ENCODE data around the gene RADIL.
"Not testable (repeated sequence)": the region's sequence is repeated elsewhere in the genome, so short reads cannot be mapped to it uniquely, and the experiment has no call there.

The RADIL gene

DNA sequence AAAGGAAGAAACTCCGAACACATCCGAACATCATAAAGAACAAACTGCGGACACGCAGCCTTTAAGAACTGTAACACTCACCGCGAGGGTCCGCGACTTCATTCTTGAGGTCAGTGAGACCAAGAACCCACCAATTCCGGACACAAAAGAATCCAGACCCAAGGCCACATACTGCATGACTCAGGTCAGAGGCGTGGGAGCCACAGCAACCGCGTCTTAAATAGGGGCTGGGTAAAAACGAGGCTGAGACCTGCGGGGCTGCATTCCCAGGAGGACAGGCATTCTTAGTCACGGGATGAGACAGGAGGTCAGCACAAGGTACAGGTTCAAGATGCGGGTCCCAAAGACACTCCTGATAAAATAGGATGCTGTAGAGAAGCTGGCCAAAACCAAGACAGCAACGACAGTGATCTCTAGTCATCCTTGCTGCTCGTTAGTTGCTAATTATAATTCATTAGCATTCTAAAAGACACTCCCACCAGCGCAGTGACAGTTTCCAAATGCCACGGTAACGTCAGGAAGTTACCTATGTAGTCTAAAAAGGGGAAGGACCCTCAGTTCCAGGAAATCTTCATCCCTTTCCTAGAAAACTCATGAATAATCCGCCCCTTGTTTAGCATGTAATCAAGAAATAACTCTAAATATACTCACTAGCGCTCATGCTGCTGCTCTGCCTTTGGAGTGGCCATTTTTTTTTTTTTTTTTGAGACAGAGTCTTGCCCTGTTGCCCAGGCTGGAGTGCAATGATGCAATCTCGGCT is 88.7 kb downstream of the RADIL start:
- FAIRE-seq, result no peak
- no peak for DNase-seq (ENCODE audit: insufficient read length, low spot score)

GRCh38 chr7:4794171-4794570 is 89.3 kb downstream of the RADIL start:
- not testable (repeated sequence) for DNase-seq (ENCODE audit: insufficient read length, low spot score); FAIRE-seq

GRCh38 chr7:4793385-4793993 is 90.0 kb downstream of the RADIL start:
- FAIRE-seq; DNase-seq (ENCODE audit: insufficient read length, low spot score): not testable (repeated sequence)

DNA sequence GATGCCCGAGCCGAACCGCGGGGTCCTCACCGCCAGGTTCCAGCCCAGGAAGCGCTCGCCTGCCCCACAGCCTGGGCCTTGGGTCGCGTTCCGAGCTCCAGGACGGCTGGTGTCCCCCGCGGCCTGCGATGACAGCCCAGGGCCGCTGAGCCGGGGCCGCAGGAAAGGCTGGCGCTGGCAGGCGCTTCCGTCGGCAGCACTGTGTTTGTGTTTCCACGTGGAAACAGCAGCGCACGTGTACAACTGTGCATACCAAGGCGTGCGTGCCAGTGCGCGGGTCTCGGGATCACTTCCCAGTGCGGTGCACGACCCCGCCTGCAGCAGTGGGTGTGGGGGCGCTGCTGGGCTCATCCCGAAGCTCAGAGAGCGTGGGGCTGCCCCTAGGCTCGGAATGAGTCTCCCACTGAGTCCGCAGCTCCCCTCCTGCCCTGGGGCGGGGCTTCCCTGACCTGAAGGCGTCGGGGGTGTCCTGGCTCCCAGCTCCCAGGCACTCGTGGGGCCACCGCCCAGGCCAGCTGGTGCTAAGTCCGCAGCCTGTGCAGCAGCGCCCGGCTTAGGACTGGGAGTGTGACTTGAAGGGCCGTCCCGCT is 90.9 kb downstream of the RADIL start:
- FAIRE-seq (no peak), DNase-seq (ENCODE audit: insufficient read length, low spot score) (no peak)

DNA sequence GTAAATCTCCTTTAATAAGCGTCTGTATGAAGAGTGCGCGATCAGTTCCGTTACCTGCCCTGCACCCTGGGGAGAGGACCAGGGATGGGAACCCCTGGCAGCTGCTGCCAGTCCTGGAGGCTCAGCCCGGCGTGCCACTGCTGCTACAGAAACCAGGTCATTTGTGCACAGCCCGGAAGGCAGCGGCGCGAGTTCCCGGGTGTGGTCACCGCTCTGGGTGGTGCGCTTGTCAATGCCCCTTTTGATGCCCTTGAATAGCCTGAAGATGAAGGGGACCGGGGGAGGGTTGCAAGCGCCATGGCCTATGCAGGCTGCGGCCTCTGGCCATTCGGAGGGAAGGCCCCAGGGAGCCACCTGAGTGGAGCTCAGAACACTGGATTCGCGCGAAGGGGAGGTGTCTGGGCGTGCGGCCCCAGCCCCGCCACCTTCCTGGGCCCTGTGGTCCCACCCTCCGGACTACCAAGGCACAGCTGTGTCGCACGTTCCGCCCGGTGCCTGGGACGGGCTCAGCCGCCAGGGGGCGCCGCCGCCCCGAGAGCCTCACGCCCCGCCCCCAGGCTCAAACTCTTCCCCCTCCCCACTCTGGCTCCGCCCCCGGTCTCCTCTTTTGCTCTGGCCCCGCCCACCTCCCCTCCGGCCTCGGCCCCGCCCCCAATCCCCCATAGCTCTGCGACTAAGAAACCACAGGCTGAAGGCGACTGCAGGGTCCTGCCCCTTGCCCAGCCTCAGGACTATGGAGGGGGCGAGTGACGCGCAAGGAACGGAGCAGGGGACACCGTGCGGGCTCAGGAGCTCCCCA is 91.6 kb downstream of the RADIL start:
- FAIRE-seq (no peak), DNase-seq (ENCODE audit: insufficient read length, low spot score) (no peak)

DNA sequence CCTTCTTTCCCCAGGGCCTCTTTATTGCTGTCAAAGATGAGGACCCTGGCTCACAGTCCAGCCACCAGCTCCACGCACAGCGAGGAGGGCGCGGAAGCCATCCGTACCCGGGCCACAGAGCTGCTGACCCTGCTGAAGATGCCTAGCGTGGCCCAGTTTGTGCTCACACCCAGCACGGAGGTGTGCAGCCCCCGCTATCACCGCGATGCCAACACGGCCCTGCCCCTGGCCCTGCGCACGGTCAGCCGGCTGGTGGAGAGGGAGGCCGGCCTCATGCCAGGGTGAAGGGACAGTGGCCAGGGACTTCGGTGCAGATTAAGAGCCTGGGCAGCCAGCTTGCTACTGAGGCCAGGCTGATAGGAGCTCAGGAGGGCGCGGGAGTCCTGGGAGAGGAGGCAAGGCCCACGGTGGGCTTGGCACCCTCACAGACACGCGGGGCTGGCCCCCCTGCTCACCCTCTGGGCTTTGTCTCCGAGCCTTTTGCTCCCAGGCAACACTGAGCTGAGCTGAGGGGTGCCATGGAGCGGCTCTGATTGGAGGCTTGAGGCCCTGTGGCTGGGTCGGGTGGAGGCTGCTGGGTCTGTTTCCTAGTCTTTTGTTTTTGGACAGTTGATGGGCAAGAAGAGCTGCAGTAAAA is 92.3 kb downstream of the RADIL start:
- DNase-seq (ENCODE audit: insufficient read length, low spot score) (no peak), FAIRE-seq (no peak)

DNA sequence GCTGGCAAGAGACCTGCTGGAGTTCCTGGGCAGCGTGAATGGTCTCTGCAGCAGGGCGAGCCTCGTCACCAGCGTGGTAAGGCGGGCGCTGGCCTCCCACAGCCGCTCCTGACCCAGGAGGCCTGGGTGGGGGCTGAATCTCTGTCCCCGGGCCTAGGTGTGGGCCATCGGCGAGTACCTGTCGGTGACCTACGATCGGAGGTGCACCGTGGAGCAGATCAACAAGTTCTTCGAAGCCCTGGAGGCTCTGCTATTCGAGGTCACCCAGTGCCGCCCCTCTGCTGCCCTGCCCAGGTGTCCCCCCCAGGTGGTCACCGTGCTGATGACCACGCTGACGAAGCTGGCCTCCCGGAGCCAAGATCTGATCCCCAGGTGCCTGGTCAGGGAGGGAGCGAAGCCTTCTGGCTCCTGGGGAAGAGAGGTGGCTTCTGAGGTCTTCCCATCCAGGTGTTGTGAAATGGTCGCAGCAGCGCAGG is 93.0 kb downstream of the RADIL start:
- FAIRE-seq (no peak), DNase-seq (ENCODE audit: insufficient read length, low spot score) (no peak)

DNA sequence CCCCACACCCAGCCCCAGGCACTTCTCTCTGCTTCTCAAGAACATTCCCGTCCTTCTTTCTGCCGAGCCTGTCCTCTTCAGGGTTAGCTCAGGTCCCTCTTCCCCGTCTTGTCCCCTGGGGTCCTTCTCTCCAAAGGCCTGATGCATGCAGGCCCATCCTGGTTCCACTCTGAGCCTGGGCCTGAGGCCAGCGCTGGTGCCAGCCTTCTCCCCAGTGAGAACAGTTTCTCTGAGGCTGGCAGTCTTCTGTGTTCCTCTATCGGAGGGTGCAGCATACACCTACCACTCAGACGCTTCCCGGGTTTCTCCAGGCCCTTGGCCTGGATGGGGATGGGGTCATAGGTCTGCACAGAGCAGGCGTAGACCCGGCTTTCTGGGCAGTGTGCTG is 93.4 kb downstream of the RADIL start:
- DNase-seq (ENCODE audit: insufficient read length, low spot score) (no peak), FAIRE-seq (no peak)

GRCh38 chr7:4789194-4790077 is 94.1 kb downstream of the RADIL start:
- no peak for DNase-seq (ENCODE audit: insufficient read length, low spot score)
- no peak for FAIRE-seq

DNA sequence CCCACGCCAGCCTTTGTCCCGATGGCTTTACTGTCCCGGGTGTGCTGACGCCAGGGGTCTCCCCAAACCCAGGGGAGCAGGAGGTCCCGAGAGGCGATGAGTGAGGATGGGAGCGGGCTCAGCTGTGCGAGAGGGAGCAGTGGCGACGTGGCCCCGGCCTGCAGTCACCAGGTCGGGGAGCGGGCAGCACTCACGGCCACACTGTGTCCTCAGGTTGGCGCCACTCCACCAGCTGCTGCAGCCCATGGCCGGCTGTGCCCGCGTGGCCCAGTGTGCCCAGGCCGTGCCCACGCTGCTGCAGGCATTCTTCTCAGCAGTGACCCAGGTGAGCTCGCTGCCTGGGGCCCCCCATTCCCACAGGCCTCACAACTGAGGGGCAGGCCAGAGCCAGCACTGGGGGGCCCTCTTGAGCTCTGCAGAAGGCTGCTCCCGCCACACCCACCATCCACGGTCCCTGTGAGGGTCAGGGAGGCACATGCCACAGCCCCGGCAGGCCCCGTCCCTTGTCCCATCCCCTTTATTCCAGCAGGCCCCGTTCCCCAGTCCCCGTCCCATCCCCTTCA is 94.8 kb downstream of the RADIL start:
- no peak for DNase-seq (ENCODE audit: insufficient read length, low spot score)
- FAIRE-seq, result no peak

DNA sequence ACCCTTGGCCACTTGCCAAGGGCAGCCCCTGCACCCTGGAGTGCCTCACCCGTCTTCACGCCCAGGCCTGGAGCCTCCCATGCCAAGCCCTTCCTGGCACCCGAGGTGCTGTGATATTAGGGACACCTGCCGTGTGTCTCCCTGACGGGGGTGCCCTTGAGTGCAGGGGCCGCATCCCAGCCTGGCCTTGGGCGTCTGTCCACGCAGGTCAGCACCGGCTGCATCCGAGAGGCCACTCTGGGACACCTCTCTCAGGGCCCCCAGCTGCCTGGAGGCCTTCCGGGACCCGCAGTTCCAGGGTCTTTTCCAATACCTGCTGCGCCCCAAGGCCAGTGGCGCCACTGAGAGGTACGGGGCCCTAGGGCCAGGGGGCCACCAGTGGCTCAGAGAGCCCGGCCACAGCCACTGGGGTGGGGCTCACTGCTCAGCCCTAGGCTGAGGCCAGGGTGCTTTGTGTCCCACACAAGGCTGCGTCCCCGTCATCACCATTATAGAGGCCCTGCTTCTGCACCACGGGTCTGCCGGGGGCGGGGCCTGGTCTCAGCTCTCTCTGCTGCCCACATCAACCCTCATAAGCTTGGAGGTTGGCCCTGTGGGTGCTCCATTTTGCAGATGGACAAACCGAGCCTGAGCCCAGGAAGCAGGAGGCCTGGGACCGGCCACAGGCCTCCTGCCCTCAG is 95.4 kb downstream of the RADIL start:
- no peak for DNase-seq (ENCODE audit: insufficient read length, low spot score)
- FAIRE-seq, result no peak

DNA sequence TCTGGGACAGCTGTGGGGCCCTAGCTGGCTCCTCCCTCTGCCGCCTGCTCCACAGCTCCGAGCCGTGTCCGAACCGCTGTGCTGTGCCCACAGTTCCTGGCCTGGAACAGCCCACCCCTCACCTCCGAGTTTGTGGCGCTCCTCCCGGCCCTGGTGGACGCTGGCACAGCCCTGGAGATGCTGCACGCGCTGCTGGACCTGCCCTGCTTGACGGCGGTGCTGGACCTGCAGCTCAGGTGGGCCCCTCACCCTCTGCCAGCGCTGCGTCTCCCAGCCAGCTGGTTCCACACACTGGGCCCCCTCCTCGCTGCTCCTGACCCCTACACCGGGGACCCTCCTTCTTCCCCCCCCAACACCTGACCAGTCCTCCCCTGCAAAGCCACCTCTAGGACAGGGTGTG is 96.0 kb downstream of the RADIL start:
- no peak for FAIRE-seq
- DNase-seq (ENCODE audit: insufficient read length, low spot score), result no peak

- DNase-seq (ENCODE audit: insufficient read length, low spot score), result no peak
- FAIRE-seq, result no peak
Observed at GRCh38 chr7:4786015-4786414, 97.5 kb downstream of the RADIL start.

- FAIRE-seq (no peak), DNase-seq (ENCODE audit: insufficient read length, low spot score) (no peak)
Observed at GRCh38 chr7:4785371-4785770, 98.1 kb downstream of the RADIL start.

- FAIRE-seq (no peak), DNase-seq (ENCODE audit: insufficient read length, low spot score) (no peak)
Observed at GRCh38 chr7:4784799-4785198, 98.7 kb downstream of the RADIL start.

DNA sequence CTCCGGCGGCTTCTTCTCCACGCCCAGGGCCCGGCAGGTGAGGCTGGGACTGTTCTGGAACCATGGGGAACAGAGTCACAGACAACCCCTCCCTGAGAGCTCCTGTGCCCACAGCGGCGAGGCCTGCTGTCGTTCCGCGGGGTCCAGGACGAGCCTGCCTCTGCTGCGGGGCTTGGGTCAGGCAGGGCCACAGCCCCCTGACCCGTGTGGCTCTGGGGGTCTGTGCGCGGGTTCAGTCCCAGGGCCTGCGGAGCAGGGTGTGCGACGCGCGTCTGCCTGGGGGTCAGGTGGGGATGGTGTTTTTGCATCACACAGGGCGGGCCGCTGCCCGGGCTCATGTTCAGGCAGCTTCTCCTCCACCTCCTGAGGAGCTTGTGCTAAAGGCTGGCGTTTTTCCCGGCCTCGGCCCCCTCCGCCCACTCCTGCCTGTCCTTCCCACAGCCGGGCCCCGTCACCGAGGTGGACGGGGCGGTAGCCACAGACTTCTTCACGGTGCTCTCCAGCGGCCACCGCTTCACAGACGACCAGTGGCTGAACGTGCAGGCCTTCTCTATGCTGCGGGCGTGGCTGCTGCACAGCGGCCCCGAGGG is 99.7 kb downstream of the RADIL start:
- FAIRE-seq (no peak), DNase-seq (ENCODE audit: insufficient read length, low spot score) (no peak)

DNA sequence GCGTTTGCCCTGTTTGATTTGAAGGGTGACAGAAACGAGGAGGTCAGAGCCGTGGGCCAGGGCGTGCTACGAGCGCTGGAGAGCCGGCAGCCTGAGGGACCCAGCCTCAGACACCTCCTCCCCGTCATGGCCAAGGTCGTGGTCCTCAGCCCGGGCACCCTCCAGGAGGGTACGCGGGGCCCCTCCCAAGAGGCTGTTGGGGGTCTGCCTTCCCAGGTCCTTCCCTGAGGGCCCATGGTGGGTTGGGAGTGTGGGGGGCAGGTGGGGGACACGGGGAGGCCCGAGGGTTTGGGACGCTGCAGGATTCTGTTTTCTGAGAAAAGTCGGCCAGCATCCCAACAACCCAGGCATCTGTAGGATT is 100.2 kb downstream of the RADIL start:
- FAIRE-seq (no peak), DNase-seq (ENCODE audit: insufficient read length, low spot score) (no peak)

Data from HTR-8/SVneo (cell line).